Panc1 (cell line): ENCODE data around the gene ENAH. TPM values are rescaled to one million over a fixed set of nuclear protein-coding genes. Genes with fewer than 3 reads are reported as not detected.
A peak's percentile ranks its signal among the peaks of the same experiment; 100 is the strongest.
"Not testable (repeated sequence)": the region's sequence is repeated elsewhere in the genome, so short reads cannot be mapped to it uniquely, and the experiment has no call there.

Experiments used
- ATAC-seq: fragments of 200-7000 bp; cut with Tn5 transposase; 2 replicates; pipeline ENCODE4 v1.9.1; 2020; ENCODE audit warnings: mild to moderate bottlenecking, moderate library complexity
- BruUV-seq: library from RNA; stranded (reverse); fragments of 400-500 nt; replicated peaks from 2 replicates; lab custom pipeline; 2021; lab: Mats Ljungman, UMichigan
- CTCF ChIA-PET: fragments of 300-600 bp; sonication (Branson Sonifier 250); formaldehyde crosslinking; loops from one replicate; lab custom pipeline; 2022; ENCODE audit warnings: antibody characterized with exemption; lab: Charles Lee
- POLR2A ChIA-PET: fragments of 300-600 bp; sonication (Branson Sonifier 250); formaldehyde crosslinking; loops from one replicate; lab custom pipeline; 2022; ENCODE audit warnings: antibody characterized with exemption; lab: Charles Lee
- DNase-seq: peaks from one replicate; pipeline ENCODE4 v3.0.0-alpha.2; 2010; ENCODE audit warnings: low read depth, low spot score
- H3K27ac ChIP-seq: 2 replicates; pipeline ENCODE4 v1.5.1; 2011; ENCODE audit warnings: mild to moderate bottlenecking, low read length, inconsistent platforms
- H3K27me3 ChIP-seq: fragments of 200-500 bp; sonication (Bioruptor generic); 2 replicates; pipeline ENCODE4 v1.6.0; 2014; ENCODE audit warnings: low read length, inconsistent platforms; ENCODE audit not compliant: control insufficient read depth, insufficient read depth
- H3K36me3 ChIP-seq: fragments of 200-500 bp; sonication (Bioruptor generic); 2 replicates; pipeline ENCODE4 v1.5.1; 2014; ENCODE audit warnings: inconsistent platforms, mild to moderate bottlenecking, low read length, moderate library complexity; ENCODE audit not compliant: control insufficient read depth, insufficient read depth
- H3K4me1 ChIP-seq: 2 replicates; pipeline ENCODE4 v1.5.1; 2011; ENCODE audit warnings: inconsistent platforms, mild to moderate bottlenecking, low read length, moderate library complexity; ENCODE audit not compliant: control insufficient read depth, insufficient read depth
- H3K4me3 ChIP-seq, 2 experiments: 2 replicates each; pipeline ENCODE4 v1.5.1; 2011 to 2012; ENCODE audit warnings: low read depth in 2 of 2, low read length in 2 of 2, mild to moderate bottlenecking in 2 of 2, inconsistent platforms in 1 of 2, moderate library complexity in 1 of 2
- H3K9me3 ChIP-seq: fragments of 200-500 bp; sonication (Bioruptor generic); 2 replicates; pipeline ENCODE4 v1.5.1; 2014; ENCODE audit warnings: low read depth, mild to moderate bottlenecking, inconsistent platforms, low read length, moderate library complexity; ENCODE audit not compliant: control insufficient read depth, insufficient read depth
- POLR2AphosphoS5 ChIP-seq: IDR thresholded peaks from 2 replicates; pipeline ENCODE4 v1.6.1; 2012; ENCODE audit warnings: mild to moderate bottlenecking, low read depth, low read length, moderate library complexity
- SIN3A ChIP-seq: IDR thresholded peaks from 2 replicates; pipeline ENCODE4 v1.6.1; 2012; ENCODE audit warnings: low read depth, mild to moderate bottlenecking, low read length, moderate library complexity, borderline replicate concordance; ENCODE audit not compliant: insufficient read depth
- TCF7L2 ChIP-seq: IDR thresholded peaks from 2 replicates; pipeline ENCODE4 v1.6.1; 2011; ENCODE audit warnings: mild to moderate bottlenecking, low read depth, low read length, inconsistent platforms
- in situ Hi-C: cut with HindIII; loops from 2 replicates; pipeline ENCODE4 v1.10.0; 2016; ENCODE audit warnings: low sequenced_read_pairs, low pct_unique_long_range_greater_than_20kb
- intact Hi-C: fragments of 100-400 bp; cut with micrococcal nuclease; formaldehyde crosslinking; loops from one replicate; pipeline ENCODE4 v1.10.0; 2022; ENCODE audit not compliant: unreplicated experiment
- total RNA-seq: library from RNA; stranded (reverse); gene quantifications from one replicate; pipeline ENCODE4 v1.2.1, GENCODE V29; 2021; ENCODE audit not compliant: unreplicated experiment
- TF ChIP-seq, protein P1 (sequence below): fragments of 450-650 bp; IDR thresholded peaks from 2 replicates; pipeline ENCODE4 v1.5.1; 2017; ENCODE audit warnings: mild to moderate bottlenecking
- TF ChIP-seq, protein P2 (sequence below), 2 experiments: IDR thresholded peaks; 2 replicates each; pipeline ENCODE4 v1.6.1; 2011 to 2012; ENCODE audit warnings: low read depth in 2 of 2, control low read depth in 1 of 2, low read length in 1 of 2, mild to moderate bottlenecking in 1 of 2, moderate library complexity in 1 of 2; ENCODE audit not compliant: insufficient read depth in 1 of 2

Gene ENAH
- total RNA-seq, 1 experiment from 2014 or later, result 133 TPM

DNA sequence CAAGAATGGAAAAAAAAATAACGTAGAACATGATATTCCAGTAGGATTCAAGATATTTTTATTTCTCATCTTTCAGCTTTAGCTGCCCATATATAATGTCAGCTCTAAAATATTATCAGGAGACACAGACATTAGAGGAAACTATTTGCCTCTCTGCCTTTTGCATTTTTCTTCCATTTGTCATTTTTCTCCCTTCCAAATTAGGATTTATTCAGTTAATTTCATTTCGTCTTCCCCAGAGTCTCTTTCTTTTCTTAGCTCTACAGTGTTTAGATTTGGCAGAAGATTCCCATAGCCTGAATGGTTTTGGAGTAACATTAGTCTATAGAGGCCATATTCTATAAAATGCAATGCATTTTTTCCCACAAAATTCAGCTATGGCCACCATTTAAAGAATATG is 5.1 kb upstream of the ENAH start:
- in situ Hi-C loops, result no loop called here
- no peaks in the 10 kb centered on the region for H3K27me3 ChIP-seq
- POLR2A ChIA-PET, result interaction anchor here (0.6 to 0.7 kb wide), 3 partner anchors 12 to 280 kb away, joined by 3 to 7 read pairs (median 4); partner anchors contain the start of gene SRP9
- no TSS peak for BruUV-seq
- H3K9me3 ChIP-seq, result no peaks in the 10 kb centered on the region
- no peak for DNase-seq
- no peak for ATAC-seq
- H3K4me1 ChIP-seq, result peaks cover 34% of the 10 kb centered on the region
- H3K27ac ChIP-seq, result peak overlapping the region; percentile 35; the same call in 1 of the 2 replicates
- intact Hi-C loops, result loop anchor here (10.0 kb wide), 2 partner anchors 103 to 153 kb away; no protein-coding TSS in a partner anchor
- H3K36me3 ChIP-seq, result no peaks in the 10 kb centered on the region
- H3K4me3 ChIP-seq, result no peak overlapping the region
- TF ChIP-seq, protein P1, sequence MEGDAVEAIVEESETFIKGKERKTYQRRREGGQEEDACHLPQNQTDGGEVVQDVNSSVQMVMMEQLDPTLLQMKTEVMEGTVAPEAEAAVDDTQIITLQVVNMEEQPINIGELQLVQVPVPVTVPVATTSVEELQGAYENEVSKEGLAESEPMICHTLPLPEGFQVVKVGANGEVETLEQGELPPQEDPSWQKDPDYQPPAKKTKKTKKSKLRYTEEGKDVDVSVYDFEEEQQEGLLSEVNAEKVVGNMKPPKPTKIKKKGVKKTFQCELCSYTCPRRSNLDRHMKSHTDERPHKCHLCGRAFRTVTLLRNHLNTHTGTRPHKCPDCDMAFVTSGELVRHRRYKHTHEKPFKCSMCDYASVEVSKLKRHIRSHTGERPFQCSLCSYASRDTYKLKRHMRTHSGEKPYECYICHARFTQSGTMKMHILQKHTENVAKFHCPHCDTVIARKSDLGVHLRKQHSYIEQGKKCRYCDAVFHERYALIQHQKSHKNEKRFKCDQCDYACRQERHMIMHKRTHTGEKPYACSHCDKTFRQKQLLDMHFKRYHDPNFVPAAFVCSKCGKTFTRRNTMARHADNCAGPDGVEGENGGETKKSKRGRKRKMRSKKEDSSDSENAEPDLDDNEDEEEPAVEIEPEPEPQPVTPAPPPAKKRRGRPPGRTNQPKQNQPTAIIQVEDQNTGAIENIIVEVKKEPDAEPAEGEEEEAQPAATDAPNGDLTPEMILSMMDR, result no peak
- TF ChIP-seq TCF7L2, result no peak
- TF ChIP-seq SIN3A, result no peak
- TF ChIP-seq, protein P2, sequence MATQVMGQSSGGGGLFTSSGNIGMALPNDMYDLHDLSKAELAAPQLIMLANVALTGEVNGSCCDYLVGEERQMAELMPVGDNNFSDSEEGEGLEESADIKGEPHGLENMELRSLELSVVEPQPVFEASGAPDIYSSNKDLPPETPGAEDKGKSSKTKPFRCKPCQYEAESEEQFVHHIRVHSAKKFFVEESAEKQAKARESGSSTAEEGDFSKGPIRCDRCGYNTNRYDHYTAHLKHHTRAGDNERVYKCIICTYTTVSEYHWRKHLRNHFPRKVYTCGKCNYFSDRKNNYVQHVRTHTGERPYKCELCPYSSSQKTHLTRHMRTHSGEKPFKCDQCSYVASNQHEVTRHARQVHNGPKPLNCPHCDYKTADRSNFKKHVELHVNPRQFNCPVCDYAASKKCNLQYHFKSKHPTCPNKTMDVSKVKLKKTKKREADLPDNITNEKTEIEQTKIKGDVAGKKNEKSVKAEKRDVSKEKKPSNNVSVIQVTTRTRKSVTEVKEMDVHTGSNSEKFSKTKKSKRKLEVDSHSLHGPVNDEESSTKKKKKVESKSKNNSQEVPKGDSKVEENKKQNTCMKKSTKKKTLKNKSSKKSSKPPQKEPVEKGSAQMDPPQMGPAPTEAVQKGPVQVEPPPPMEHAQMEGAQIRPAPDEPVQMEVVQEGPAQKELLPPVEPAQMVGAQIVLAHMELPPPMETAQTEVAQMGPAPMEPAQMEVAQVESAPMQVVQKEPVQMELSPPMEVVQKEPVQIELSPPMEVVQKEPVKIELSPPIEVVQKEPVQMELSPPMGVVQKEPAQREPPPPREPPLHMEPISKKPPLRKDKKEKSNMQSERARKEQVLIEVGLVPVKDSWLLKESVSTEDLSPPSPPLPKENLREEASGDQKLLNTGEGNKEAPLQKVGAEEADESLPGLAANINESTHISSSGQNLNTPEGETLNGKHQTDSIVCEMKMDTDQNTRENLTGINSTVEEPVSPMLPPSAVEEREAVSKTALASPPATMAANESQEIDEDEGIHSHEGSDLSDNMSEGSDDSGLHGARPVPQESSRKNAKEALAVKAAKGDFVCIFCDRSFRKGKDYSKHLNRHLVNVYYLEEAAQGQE (IDR thresholded peaks at IDR 0.05; ENCODE audit: insufficient read depth in 1 of 2, low read depth in 2 of 2, low read length in 1 of 2), result no peak
- no peak for TF ChIP-seq POLR2AphosphoS5
- CTCF ChIA-PET, result no interaction called here

DNA sequence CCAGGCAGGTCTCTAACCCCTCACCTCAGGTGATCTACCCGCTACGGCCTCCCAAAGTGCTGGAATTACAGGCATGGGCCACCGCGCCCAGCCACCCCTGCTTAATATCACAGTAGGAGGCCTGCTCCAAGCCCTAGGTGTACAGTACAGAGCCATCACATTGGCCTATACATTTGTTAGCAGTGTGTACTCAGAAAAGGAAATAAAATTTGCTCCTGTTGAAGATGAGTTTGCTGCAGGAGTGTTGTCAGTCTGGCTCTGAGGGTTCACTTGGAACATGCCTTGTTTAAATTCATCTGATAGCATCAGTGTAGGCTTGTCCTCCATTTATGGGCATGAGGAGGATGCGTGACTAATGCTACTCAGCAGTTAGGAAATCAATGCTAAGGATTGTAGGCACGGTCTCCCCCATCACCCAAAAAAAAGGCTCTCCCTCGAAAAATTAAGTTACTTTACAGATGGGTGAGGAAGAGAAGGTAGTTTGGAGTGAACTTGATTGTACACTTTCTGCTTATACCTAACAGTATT is 4.6 kb upstream of the ENAH start:
- intact Hi-C loops, result loop anchor here (10.0 kb wide), 2 partner anchors 103 to 153 kb away; no protein-coding TSS in a partner anchor
- no TSS peak for BruUV-seq

DNA sequence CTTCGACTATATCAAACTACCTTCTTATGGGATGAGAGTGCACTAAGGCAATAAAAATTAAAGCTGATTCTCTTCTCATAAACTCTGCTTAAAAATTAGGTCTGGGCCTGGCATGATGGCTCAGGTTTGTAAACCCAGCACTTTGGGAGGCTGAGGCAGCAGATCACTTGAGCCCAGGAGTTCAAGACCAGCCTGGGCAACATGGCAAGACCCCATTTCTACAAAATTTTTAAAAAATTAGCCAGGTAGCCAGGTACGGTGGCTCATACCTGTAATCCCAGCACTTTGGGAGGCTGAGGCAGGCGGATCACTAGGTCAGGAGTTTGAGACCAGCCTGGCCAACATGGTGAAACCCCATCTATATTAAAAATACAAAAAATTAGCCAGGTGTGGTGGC is 3.3 kb upstream of the ENAH start:
- POLR2A ChIA-PET, result interaction anchor here (0.6 kb wide), 2 partner anchors 16 to 83 kb away, joined by 3 read pairs; no protein-coding TSS in a partner anchor
- intact Hi-C loops, result loop anchor here (10.0 kb wide), 2 partner anchors 101 to 151 kb away; no protein-coding TSS in a partner anchor
- not testable (repeated sequence) for BruUV-seq

More for the DNA sequence above, 4.6 kb upstream of the ENAH start:
- in situ Hi-C loops, result no loop called here
- ATAC-seq (no peak), DNase-seq (no peak)
- POLR2A ChIA-PET, result no interaction called here
- Histone ChIP-seq H3K4me1 (peaks cover 34% of the 10 kb centered on the region), H3K27me3 (no peaks in the 10 kb centered on the region), H3K27ac (peak overlapping the region; percentile 35; the same call in 1 of the 2 replicates), H3K36me3 (no peaks in the 10 kb centered on the region; the same call in 1 of the 2 replicates), H3K4me3 (no peak overlapping the region), H3K9me3 (no peaks in the 10 kb centered on the region)
- CTCF ChIA-PET, result no interaction called here
- TF ChIP-seq POLR2AphosphoS5, result no peak
- TF ChIP-seq, protein P2 (IDR thresholded peaks at IDR 0.05; ENCODE audit: insufficient read depth in 1 of 2, low read depth in 2 of 2, low read length in 1 of 2), result no peak
- TF ChIP-seq TCF7L2, result no peak
- no peak for TF ChIP-seq SIN3A

More for the DNA sequence above, 3.3 kb upstream of the ENAH start:
- H3K9me3 ChIP-seq, in situ Hi-C loops, CTCF ChIA-PET, H3K4me3 ChIP-seq, ATAC-seq, H3K27me3 ChIP-seq, DNase-seq, H3K36me3 ChIP-seq: not testable (repeated sequence)
- Histone ChIP-seq H3K4me1 (peaks cover 34% of the 10 kb centered on the region), H3K27ac (peak overlapping the region; percentile 98)
